Mesendoderm (in vitro differentiated cells): ENCODE results near the gene CRYL1.

Source experiments
- DNase-seq: peaks from one replicate; pipeline ENCODE4 v3.0.0; 2013
- H2AK5ac ChIP-seq: 2 replicates; pipeline ENCODE4 v1.6.1; 2013; ENCODE audit warnings: low read length, inconsistent platforms
- H2BK120ac ChIP-seq: 2 replicates; pipeline ENCODE4 v1.6.1; 2013; ENCODE audit warnings: low read depth, mild to moderate bottlenecking, low read length, moderate library complexity, mixed read lengths
- H2BK15ac ChIP-seq: replicated peaks from 2 replicates; pipeline ENCODE4 v1.6.1; 2013; ENCODE audit warnings: low read depth, mild to moderate bottlenecking, moderate library complexity
- H2BK5ac ChIP-seq: 2 replicates; pipeline ENCODE4 v1.6.1; 2013; ENCODE audit warnings: low read length, inconsistent platforms
- H3K18ac ChIP-seq: 2 replicates; pipeline ENCODE4 v1.6.1; 2013; ENCODE audit warnings: mild to moderate bottlenecking, low read length, mixed read lengths
- H3K23ac ChIP-seq: one replicate; pipeline ENCODE4 v1.6.1; 2013; ENCODE audit warnings: low read length
- H3K27ac ChIP-seq: 2 replicates; pipeline ENCODE4 v1.5.1; 2013; ENCODE audit warnings: low read depth, mild to moderate bottlenecking, inconsistent platforms, low read length, moderate library complexity
- H3K27me3 ChIP-seq: 2 replicates; pipeline ENCODE4 v1.6.1; 2013; ENCODE audit warnings: low read length, control low read depth, mild to moderate bottlenecking, inconsistent platforms; ENCODE audit not compliant: insufficient read depth, poor library complexity
- H3K36me3 ChIP-seq: 2 replicates; pipeline ENCODE4 v1.6.1; 2013; ENCODE audit warnings: low read length, inconsistent platforms; ENCODE audit not compliant: control insufficient read depth, insufficient read depth
- H3K4ac ChIP-seq: one replicate; pipeline ENCODE4 v1.6.1; 2013; ENCODE audit warnings: low read depth, mild to moderate bottlenecking, low read length, moderate library complexity
- H3K4me1 ChIP-seq: 2 replicates; pipeline ENCODE4 v1.6.1; 2013; ENCODE audit warnings: low read depth, low read length, inconsistent platforms; ENCODE audit not compliant: control insufficient read depth
- H3K4me2 ChIP-seq: 2 replicates; pipeline ENCODE4 v1.6.1; 2013; ENCODE audit warnings: low read length
- H3K4me3 ChIP-seq: 2 replicates; pipeline ENCODE4 v1.5.1; 2013; ENCODE audit warnings: mild to moderate bottlenecking, low read length
- H3K56ac ChIP-seq: one replicate; pipeline ENCODE4 v1.6.1; 2013; ENCODE audit warnings: low read length
- H3K79me1 ChIP-seq: 2 replicates; pipeline ENCODE4 v1.6.1; 2013; ENCODE audit warnings: low read length, inconsistent platforms
- H3K79me2 ChIP-seq: 2 replicates; pipeline ENCODE4 v1.6.1; 2013; ENCODE audit warnings: mild to moderate bottlenecking, low read length; ENCODE audit not compliant: control insufficient read depth, insufficient read depth
- H3K9ac ChIP-seq: 2 replicates; pipeline ENCODE4 v1.6.1; 2013; ENCODE audit warnings: low read length, inconsistent platforms
- H4K5ac ChIP-seq: one replicate; pipeline ENCODE4 v1.6.1; 2013; ENCODE audit warnings: low read length
- H4K8ac ChIP-seq: one replicate; pipeline ENCODE4 v1.6.1; 2013; ENCODE audit warnings: low read depth, mild to moderate bottlenecking, control low read depth, low read length, moderate library complexity
- WGBS: extraction: QIAGEN DNeasy Blood & Tissue Kit; methylation state at CpG from one replicate; pipeline ENCODE4 v1.1.7; 2013; ENCODE audit warnings: low lambda C conversion rate, missing lambda C conversion rate; ENCODE audit not compliant: insufficient coverage; ENCODE audit errors: extremely low coverage; 5-methylcytosine and 5-hydroxymethylcytosine counted together

The CRYL1 gene

GRCh38 chr13:20501120-20501519 lies 24.5 kb downstream of the CRYL1 start:
- no CpG with 5 or more reads among the region's 2 CpGs for WGBS
- no peak for DNase-seq

GRCh38 chr13:20499986-20500385 lies 25.7 kb downstream of the CRYL1 start:
- H3K27me3 ChIP-seq = no peaks in the 10 kb centered on the region
- H2BK120ac ChIP-seq = no peak overlapping the region
- no peak overlapping the region for H3K23ac ChIP-seq
- WGBS = no CpG with 5 or more reads among the region's 2 CpGs
- H3K9ac ChIP-seq = no peak overlapping the region
- no peak overlapping the region for H3K18ac ChIP-seq
- H3K4ac ChIP-seq = no peak overlapping the region
- no peak overlapping the region for H2BK5ac ChIP-seq
- no peaks in the 10 kb centered on the region for H3K79me1 ChIP-seq
- H3K4me3 ChIP-seq = no peak overlapping the region
- no peak overlapping the region for H3K27ac ChIP-seq
- no peak overlapping the region for H3K4me2 ChIP-seq
- H2AK5ac ChIP-seq = no peak overlapping the region
- H3K56ac ChIP-seq = no peak overlapping the region
- no peak for DNase-seq
- H4K8ac ChIP-seq = no peak overlapping the region
- H3K79me2 ChIP-seq = no peaks in the 10 kb centered on the region
- no peak overlapping the region for H2BK15ac ChIP-seq
- H4K5ac ChIP-seq = no peak overlapping the region
- no peaks in the 10 kb centered on the region for H3K36me3 ChIP-seq
- no peaks in the 10 kb centered on the region for H3K4me1 ChIP-seq

More at GRCh38 chr13:20501120-20501519, 24.5 kb downstream of the CRYL1 start:
- H3K23ac ChIP-seq = no peak overlapping the region
- no peaks in the 10 kb centered on the region for H3K36me3 ChIP-seq
- no peak overlapping the region for H2AK5ac ChIP-seq
- no peak overlapping the region for H3K27ac ChIP-seq
- no peak overlapping the region for H3K4me3 ChIP-seq
- H4K5ac ChIP-seq = no peak overlapping the region
- H3K18ac ChIP-seq = no peak overlapping the region
- H3K56ac ChIP-seq = no peak overlapping the region
- no peak overlapping the region for H3K4me2 ChIP-seq
- H3K4me1 ChIP-seq = no peaks in the 10 kb centered on the region
- no peaks in the 10 kb centered on the region for H3K79me1 ChIP-seq
- H2BK120ac ChIP-seq = no peak overlapping the region
- no peaks in the 10 kb centered on the region for H3K79me2 ChIP-seq
- no peak overlapping the region for H3K9ac ChIP-seq
- no peaks in the 10 kb centered on the region for H3K27me3 ChIP-seq
- H3K4ac ChIP-seq = no peak overlapping the region
- no peak overlapping the region for H4K8ac ChIP-seq
- H2BK5ac ChIP-seq = no peak overlapping the region
- no peak overlapping the region for H2BK15ac ChIP-seq

GRCh38 chr13:20498659-20499058 lies 27.0 kb downstream of the CRYL1 start:
- no peak overlapping the region for H3K27ac ChIP-seq
- H3K79me1 ChIP-seq = no peaks in the 10 kb centered on the region
- no peak overlapping the region for H3K18ac ChIP-seq
- H3K4me2 ChIP-seq = no peak overlapping the region
- no peak overlapping the region for H4K5ac ChIP-seq
- no peak overlapping the region for H2BK120ac ChIP-seq
- H2AK5ac ChIP-seq = no peak overlapping the region
- H3K4me1 ChIP-seq = no peaks in the 10 kb centered on the region
- H3K4me3 ChIP-seq = no peak overlapping the region
- no peaks in the 10 kb centered on the region for H3K36me3 ChIP-seq
- no peak overlapping the region for H3K4ac ChIP-seq
- no peaks in the 10 kb centered on the region for H3K79me2 ChIP-seq
- no peaks in the 10 kb centered on the region for H3K27me3 ChIP-seq
- H3K23ac ChIP-seq = no peak overlapping the region
- H2BK15ac ChIP-seq = no peak overlapping the region
- DNase-seq = no peak
- no peak overlapping the region for H3K9ac ChIP-seq
- no peak overlapping the region for H4K8ac ChIP-seq
- no peak overlapping the region for H3K56ac ChIP-seq
- no peak overlapping the region for H2BK5ac ChIP-seq

- no peaks in the 10 kb centered on the region for H3K36me3 ChIP-seq
- H2BK15ac ChIP-seq = no peak overlapping the region
- no peaks in the 10 kb centered on the region for H3K27me3 ChIP-seq
- no peak overlapping the region for H3K18ac ChIP-seq
- H3K56ac ChIP-seq = no peak overlapping the region
- no peaks in the 10 kb centered on the region for H3K4me1 ChIP-seq
- H2AK5ac ChIP-seq = no peak overlapping the region
- DNase-seq = no peak
- no peak overlapping the region for H4K8ac ChIP-seq
- no peaks in the 10 kb centered on the region for H3K79me2 ChIP-seq
- no peak overlapping the region for H3K23ac ChIP-seq
- H3K4ac ChIP-seq = no peak overlapping the region
- no peak overlapping the region for H2BK120ac ChIP-seq
- no peak overlapping the region for H4K5ac ChIP-seq
- no peak overlapping the region for H3K4me3 ChIP-seq
- H2BK5ac ChIP-seq = no peak overlapping the region
- 100% methylated on average over 2 of the region's 5 CpGs for WGBS
- no peak overlapping the region for H3K9ac ChIP-seq
- no peak overlapping the region for H3K27ac ChIP-seq
- H3K4me2 ChIP-seq = no peak overlapping the region
- H3K79me1 ChIP-seq = no peaks in the 10 kb centered on the region
These were observed 27.5 kb downstream of the CRYL1 start for GRCh38 chr13:20498129-20498528.

GRCh38 chr13:20497006-20497775 lies 28.5 kb downstream of the CRYL1 start:
- Histone ChIP-seq H3K79me1 (no peaks in the 10 kb centered on the region), H3K79me2 (no peaks in the 10 kb centered on the region), H2AK5ac (no peak overlapping the region), H2BK120ac (no peak overlapping the region), H3K23ac (no peak overlapping the region), H4K5ac (no peak overlapping the region), H3K4me2 (no peak overlapping the region), H4K8ac (no peak overlapping the region), H3K18ac (no peak overlapping the region), H3K4me3 (no peak overlapping the region), H3K9ac (no peak overlapping the region), H3K4me1 (no peaks in the 10 kb centered on the region), H3K36me3 (no peaks in the 10 kb centered on the region), H2BK5ac (no peak overlapping the region), H3K56ac (no peak overlapping the region), H2BK15ac (no peak overlapping the region), H3K4ac (no peak overlapping the region), H3K27me3 (no peaks in the 10 kb centered on the region), H3K27ac (no peak overlapping the region)
- WGBS = no CpG with 5 or more reads among the region's 10 CpGs
- DNase-seq = peak; percentile 32
